ENCODE measurements around the gene VAC14. TPM values are rescaled to one million over a fixed set of nuclear protein-coding genes. Genes with fewer than 3 reads are reported as not detected.

VAC14 gene
- total RNA-seq, 2 donors from 2014 or later, result 34.9 to 37.0 TPM

GRCh38 chr16:70685061-70685937, 115.7 kb downstream of the VAC14 start:
- peak; percentile 25 for ATAC-seq (ENCODE audit: insufficient number of reproducible peaks, low FRiP score, low read depth)
- H3K4me1 ChIP-seq (ENCODE audit: control insufficient read depth in 1 of 2, low read depth in 2 of 2), result peaks cover 51 to 87% of the 10 kb centered on the region in 2 donors
- peaks cover under 1% of the 10 kb centered on the region for H3K36me3 ChIP-seq
- DNase-seq (ENCODE audit: low spot score), result no peak
- H3K27ac ChIP-seq, result peak overlapping the region; percentile 80 to 84
- no peak for TF ChIP-seq CTCF (IDR thresholded peaks at IDR 0.05)
- H3K27me3 ChIP-seq (replicated peaks; ENCODE audit: insufficient read depth), result no peaks in the 10 kb centered on the region
- H3K4me3 ChIP-seq, result peak overlapping the region; percentile 83
- no peaks in the 10 kb centered on the region for H3K9me3 ChIP-seq

GRCh38 chr16:70684146-70685060, 116.6 kb downstream of the VAC14 start:
- no peak for TF ChIP-seq CTCF (IDR thresholded peaks at IDR 0.05)
- Histone ChIP-seq H3K9me3 (no peaks in the 10 kb centered on the region), H3K4me3 (peak overlapping the region; percentile 83), H3K36me3 (peaks cover 6% of the 10 kb centered on the region), H3K4me1 (ENCODE audit: control insufficient read depth in 1 of 2, low read depth in 2 of 2) (peaks cover 49 to 82% of the 10 kb centered on the region in 2 donors), H3K27ac (peak overlapping the region; percentile 80 to 84), H3K27me3 (replicated peaks; ENCODE audit: insufficient read depth) (no peaks in the 10 kb centered on the region)
- ATAC-seq (ENCODE audit: insufficient number of reproducible peaks, low FRiP score, low read depth) (no peak), DNase-seq (ENCODE audit: low spot score) (no peak)

GRCh38 chr16:70683146-70683944, 117.6 kb downstream of the VAC14 start:
- Histone ChIP-seq H3K9me3 (no peaks in the 10 kb centered on the region), H3K27ac (peak overlapping the region; percentile 80 to 84), H3K4me1 (ENCODE audit: control insufficient read depth in 1 of 2, low read depth in 2 of 2) (peaks cover 45 to 71% of the 10 kb centered on the region in 2 donors), H3K36me3 (peaks cover 17% of the 10 kb centered on the region), H3K4me3 (peak overlapping the region; percentile 83), H3K27me3 (replicated peaks; ENCODE audit: insufficient read depth) (no peaks in the 10 kb centered on the region)
- no peak for DNase-seq (ENCODE audit: low spot score)
- TF ChIP-seq CTCF (IDR thresholded peaks at IDR 0.05), result no peak
- no peak for ATAC-seq (ENCODE audit: insufficient number of reproducible peaks, low FRiP score, low read depth)

- Histone ChIP-seq H3K4me3 (peak overlapping the region; percentile 27), H3K36me3 (peaks cover 24% of the 10 kb centered on the region), H3K27me3 (replicated peaks; ENCODE audit: insufficient read depth) (no peaks in the 10 kb centered on the region), H3K9me3 (no peaks in the 10 kb centered on the region), H3K27ac (peak overlapping the region; percentile 73 to 80), H3K4me1 (ENCODE audit: control insufficient read depth in 1 of 2, low read depth in 2 of 2) (peaks cover 36 to 62% of the 10 kb centered on the region in 2 donors)
- DNase-seq (ENCODE audit: low spot score), result no peak
- TF ChIP-seq CTCF (IDR thresholded peaks at IDR 0.05), result no peak
- no peak for ATAC-seq (ENCODE audit: insufficient number of reproducible peaks, low FRiP score, low read depth)
These were observed 118.5 kb downstream of the VAC14 start for GRCh38 chr16:70682239-70683145.
